ENCODE data around the gene SBF2.

DNA sequence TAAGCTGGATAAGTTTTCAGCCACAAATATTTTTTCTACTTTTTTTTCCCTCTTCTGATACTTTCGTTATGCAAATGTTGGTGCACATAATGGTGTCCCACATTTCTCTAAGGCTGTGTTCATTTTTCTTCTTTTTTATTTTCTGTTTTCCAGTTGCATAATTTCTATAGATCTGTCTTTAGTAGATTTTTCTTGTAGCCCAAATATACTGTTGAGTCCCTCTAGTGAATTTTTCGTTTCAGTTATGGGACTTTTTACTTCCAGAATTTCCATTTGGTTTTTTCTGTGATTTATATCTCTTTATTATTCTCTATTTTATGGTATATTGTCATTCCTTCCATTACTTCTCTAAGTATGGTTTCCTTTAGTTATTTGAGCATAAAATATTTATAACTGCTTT lies 558.1 kb downstream of the SBF2 start:
- TF ChIP-seq, protein P1, sequence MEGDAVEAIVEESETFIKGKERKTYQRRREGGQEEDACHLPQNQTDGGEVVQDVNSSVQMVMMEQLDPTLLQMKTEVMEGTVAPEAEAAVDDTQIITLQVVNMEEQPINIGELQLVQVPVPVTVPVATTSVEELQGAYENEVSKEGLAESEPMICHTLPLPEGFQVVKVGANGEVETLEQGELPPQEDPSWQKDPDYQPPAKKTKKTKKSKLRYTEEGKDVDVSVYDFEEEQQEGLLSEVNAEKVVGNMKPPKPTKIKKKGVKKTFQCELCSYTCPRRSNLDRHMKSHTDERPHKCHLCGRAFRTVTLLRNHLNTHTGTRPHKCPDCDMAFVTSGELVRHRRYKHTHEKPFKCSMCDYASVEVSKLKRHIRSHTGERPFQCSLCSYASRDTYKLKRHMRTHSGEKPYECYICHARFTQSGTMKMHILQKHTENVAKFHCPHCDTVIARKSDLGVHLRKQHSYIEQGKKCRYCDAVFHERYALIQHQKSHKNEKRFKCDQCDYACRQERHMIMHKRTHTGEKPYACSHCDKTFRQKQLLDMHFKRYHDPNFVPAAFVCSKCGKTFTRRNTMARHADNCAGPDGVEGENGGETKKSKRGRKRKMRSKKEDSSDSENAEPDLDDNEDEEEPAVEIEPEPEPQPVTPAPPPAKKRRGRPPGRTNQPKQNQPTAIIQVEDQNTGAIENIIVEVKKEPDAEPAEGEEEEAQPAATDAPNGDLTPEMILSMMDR (IDR thresholded peaks at IDR 0.05) = no peak
- no peak for TF ChIP-seq POLR2A (IDR thresholded peaks at IDR 0.05)
- TF ChIP-seq EP300 (IDR thresholded peaks at IDR 0.05) = no peak
- no peak for TF ChIP-seq POLR2AphosphoS5 (IDR thresholded peaks at IDR 0.05)
